ENCODE data around the gene GTF2F2.
"Not testable (repeated sequence)": the region's sequence is repeated elsewhere in the genome, so short reads cannot be mapped to it uniquely, and the experiment has no call there.

The GTF2F2 gene

DNA sequence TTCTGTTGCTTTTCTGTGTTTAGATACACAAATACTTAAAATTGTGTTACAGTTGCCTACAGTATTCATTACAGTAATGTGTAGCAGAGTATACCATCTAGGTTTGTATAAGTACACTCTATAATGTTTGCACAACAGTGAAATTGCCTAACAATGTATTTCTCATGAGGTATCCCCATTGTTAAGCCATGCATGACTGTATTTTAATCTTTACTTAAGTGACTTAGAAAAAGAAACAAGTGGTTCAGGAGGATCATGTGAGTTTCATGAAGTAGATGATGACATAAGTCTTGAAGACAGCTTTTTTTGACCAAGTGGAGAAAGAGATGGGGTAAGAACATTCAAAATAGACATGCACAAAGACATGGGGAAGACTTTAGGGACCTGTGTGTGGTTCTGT, 88.9 kb downstream of the GTF2F2 start:
- DNase-seq (ENCODE audit: low read depth in 3 of 3) = no peak

GRCh38 chr13:45215392-45216077, 95.2 kb downstream of the GTF2F2 start:
- DNase-seq (ENCODE audit: low read depth in 3 of 3) = no peak

GRCh38 chr13:45216193-45216592, 95.9 kb downstream of the GTF2F2 start:
- DNase-seq (ENCODE audit: low read depth in 3 of 3) = no peak

- no peak for DNase-seq (ENCODE audit: low read depth in 3 of 3)
Measured at GRCh38 chr13:45218689-45219088, 98.4 kb downstream of the GTF2F2 start.

- DNase-seq (ENCODE audit: low read depth in 3 of 3) = no peak
Measured at GRCh38 chr13:45219123-45219891, 99.0 kb downstream of the GTF2F2 start.

GRCh38 chr13:45219938-45220375, 99.6 kb downstream of the GTF2F2 start:
- no peak for DNase-seq (ENCODE audit: low read depth in 3 of 3)

DNA sequence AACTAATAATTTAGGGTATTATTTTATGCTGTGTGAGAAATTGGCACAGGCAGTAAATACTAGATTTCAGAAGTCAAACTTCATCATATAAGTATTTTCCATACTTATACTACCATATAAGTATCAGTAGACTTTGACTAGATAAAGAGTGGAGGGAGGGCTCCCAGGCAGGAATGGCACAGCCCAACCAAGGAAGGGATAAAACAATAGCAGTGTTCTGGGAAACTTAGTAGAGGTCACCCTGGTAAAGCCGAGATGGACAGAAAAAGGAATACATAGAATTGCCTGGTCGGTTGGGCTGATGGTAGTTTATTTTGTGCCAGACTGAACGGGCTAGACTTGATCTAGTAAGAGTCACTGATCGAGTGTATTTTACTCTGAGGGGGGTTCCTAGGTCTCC, 100.1 kb downstream of the GTF2F2 start:
- DNase-seq (ENCODE audit: low read depth in 3 of 3) = no peak

DNA sequence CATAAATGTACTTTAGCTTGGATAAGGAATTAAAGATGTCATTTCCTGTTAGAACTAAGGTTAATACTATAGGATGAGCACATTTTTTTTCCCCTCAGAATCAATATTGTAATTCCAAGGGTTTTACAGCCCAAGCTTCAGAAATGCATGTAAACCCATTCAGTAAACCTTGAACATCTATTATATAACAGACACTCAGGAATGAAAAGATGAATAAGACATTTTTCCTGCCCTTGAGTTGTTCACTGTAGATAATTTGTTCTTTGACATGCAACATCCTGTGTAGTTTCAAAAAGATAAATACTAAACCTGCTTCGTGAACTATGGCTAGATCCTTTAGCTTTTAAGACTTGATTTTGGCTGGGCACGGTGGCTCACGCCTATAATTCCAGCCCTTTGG, 102.2 kb downstream of the GTF2F2 start:
- DNase-seq (ENCODE audit: low read depth in 3 of 3) = no peak

- DNase-seq (ENCODE audit: low read depth in 3 of 3) = no peak
Measured at GRCh38 chr13:45222919-45223318, 102.6 kb downstream of the GTF2F2 start.

GRCh38 chr13:45224176-45224575, 103.9 kb downstream of the GTF2F2 start:
- no peak for DNase-seq (ENCODE audit: low read depth in 3 of 3)

GRCh38 chr13:45225370-45225769, 105.1 kb downstream of the GTF2F2 start:
- DNase-seq (ENCODE audit: low read depth in 3 of 3) = no peak

DNA sequence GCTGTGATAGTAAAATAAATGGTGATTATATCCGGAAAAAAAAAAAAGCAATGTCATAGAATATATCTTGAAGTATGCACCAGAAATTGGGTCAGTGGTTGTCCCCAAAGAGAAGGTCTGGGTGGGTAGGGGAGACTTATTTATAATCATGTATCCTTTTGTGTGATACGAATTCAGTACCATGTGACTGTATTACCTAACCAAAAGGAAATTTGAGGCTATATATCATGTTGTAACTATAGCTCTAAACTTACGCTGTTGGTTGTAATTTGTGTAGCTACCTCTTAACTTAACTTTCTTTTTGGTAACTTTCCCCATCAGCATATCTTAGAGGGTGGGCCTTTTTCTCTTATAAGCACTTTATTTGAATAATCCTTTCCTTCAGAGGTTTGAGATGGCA, 105.7 kb downstream of the GTF2F2 start:
- DNase-seq (ENCODE audit: low read depth in 3 of 3) = no peak

DNA sequence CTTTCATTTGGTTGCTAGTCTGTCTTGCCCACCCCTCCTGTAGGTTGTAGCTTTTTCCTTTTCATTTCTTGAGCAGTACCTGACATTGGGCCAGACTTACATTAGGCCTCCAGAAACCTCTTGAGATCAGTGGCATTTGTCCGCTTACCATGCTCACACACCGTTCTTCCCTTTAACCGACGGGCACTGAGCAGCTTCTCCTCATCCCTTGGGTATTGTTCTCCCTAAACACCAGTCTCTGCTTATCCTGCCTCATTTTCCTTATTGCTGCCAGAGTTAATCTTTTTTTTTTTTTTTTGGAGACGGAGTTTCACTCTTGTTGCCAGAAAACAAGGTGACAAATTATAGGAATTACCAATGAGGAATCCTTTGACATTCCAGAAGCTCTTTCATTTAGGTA, 107.7 kb downstream of the GTF2F2 start:
- DNase-seq (ENCODE audit: low read depth in 3 of 3) = no peak

DNA sequence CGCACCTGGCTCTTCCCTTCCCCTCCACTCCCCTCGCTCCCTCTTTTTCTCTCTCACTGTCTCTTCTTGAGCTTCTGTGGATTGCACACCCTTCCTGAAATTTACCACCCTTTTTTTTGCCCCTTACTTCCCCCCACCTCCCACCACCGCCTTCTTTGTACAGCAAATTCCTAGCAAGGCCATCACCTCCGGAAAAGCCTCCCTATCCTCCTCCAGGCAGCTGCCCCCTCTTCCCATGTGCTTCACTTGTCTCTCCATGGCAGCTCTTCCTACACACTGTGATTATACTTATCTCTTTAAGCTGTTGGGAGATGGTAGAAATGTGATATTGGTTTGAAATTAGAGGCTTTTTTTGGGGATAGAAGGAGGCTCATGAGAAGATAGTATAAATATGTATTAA, 108.9 kb downstream of the GTF2F2 start:
- no peak for DNase-seq (ENCODE audit: low read depth in 3 of 3)

GRCh38 chr13:45231305-45231704, 111.0 kb downstream of the GTF2F2 start:
- no peak for DNase-seq (ENCODE audit: low read depth in 3 of 3)

GRCh38 chr13:45231722-45232121, 111.4 kb downstream of the GTF2F2 start:
- DNase-seq (ENCODE audit: low read depth in 3 of 3) = no peak

DNA sequence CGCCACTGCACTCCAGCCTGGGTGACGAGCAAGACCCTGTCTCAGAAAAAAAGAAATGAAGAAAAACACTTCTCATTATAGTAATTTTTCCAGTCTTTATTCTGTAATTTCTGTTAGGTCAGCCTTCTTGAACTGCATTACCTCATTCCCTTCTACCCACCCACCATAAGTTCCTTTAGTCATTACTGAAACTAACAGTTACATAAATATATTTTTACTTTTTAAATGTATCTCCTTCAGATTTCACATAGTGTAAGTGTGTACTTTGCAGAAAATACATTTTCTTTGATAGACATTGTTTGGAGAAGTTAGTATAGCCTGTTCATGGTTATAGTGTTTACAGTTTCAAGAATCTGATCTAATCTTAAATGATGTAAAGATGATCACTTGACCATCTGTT, 112.3 kb downstream of the GTF2F2 start:
- DNase-seq (ENCODE audit: low read depth in 3 of 3) = no peak

- no peak for DNase-seq (ENCODE audit: low read depth in 3 of 3)
Measured at GRCh38 chr13:45238945-45239795, 118.9 kb downstream of the GTF2F2 start.

DNA sequence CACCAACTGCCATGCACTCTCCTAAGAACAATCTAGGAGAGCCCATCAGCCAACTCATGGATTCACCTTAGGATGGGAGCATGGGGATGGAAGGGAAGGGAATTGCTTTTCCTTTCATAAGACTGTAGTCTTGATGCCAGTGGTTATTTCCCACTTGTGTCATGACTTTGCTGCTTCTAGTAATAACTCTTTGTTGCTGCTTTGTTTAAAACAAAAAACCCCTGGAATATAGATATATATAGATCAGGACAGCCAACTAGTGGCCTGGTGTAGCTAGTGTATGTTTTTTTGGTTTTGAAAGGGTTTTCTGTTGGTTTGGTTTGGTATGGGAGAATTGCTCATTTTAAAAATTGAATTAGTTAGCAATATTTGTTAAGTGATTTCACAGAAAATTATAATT, 119.8 kb downstream of the GTF2F2 start:
- no peak for DNase-seq (ENCODE audit: low read depth in 3 of 3)

DNA sequence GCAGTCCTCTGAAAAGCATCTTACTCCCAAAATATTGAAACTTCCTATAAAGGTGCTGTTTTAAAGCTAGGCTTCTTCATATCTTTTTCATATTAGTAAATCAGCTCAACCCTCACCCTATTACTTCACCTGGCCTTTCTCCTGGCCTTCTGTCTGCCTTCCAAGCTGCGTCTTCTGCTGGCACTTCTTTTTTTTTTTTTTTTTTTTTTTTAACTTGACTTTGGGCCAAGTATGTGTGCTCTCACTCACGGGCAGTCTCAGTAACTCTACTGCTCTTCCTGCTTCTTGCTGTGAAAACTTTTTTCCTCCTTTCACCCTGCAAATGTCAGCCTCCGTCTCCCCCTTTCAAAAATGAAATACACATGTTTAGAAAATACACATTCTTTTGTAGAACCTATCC, 121.8 kb downstream of the GTF2F2 start:
- DNase-seq (ENCODE audit: low read depth in 3 of 3) = no peak

DNA sequence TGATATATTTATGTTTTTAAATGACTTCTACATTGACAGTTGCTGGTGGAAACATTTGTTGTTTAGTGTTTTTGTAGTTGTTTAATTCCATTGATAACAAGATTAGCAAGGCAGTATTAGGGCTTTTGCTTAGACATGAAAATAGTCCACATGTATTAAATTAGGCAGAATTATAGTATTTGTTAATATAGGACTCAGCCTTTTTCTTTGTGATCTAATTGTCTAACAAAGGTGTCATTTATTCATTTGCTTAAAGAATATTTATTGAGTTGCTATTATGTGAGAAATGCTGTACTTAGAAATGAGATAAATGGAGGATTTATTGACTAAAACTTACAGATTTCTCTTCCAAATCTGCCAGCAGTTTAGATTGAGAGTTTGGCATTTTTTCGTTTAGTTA, 122.2 kb downstream of the GTF2F2 start:
- no peak for DNase-seq (ENCODE audit: low read depth in 3 of 3)

- DNase-seq (ENCODE audit: low read depth in 3 of 3) = no peak
Measured at GRCh38 chr13:45243077-45243476, 122.8 kb downstream of the GTF2F2 start.

GRCh38 chr13:45244736-45245135, 124.4 kb downstream of the GTF2F2 start:
- not testable (repeated sequence) for DNase-seq (ENCODE audit: low read depth in 3 of 3)
